Ishikawa (cell line): Measurements from ENCODE around the gene THRAP3.

Experiments
- CEBPB ChIP-seq: IDR thresholded peaks from 2 replicates; pipeline ENCODE4 v1.6.1; 2012
- TCF12 ChIP-seq: IDR thresholded peaks from 2 replicates; pipeline ENCODE4 v1.6.1; 2012; ENCODE audit warnings: low read depth
- TF ChIP-seq, protein P1 (sequence below): IDR thresholded peaks from 2 replicates; pipeline ENCODE4 v1.6.1; 2012

GRCh38 chr1:36354486-36354885, 130.2 kb downstream of the THRAP3 start:
- TF ChIP-seq CEBPB, result no peak
- TF ChIP-seq, protein P1, sequence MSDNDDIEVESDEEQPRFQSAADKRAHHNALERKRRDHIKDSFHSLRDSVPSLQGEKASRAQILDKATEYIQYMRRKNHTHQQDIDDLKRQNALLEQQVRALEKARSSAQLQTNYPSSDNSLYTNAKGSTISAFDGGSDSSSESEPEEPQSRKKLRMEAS, result no peak
- TF ChIP-seq TCF12, result no peak
